Endothelial cell of umbilical vein (primary cell): Measurements from ENCODE around the gene CFLAR. TPM values are rescaled to one million over a fixed set of nuclear protein-coding genes. Genes with fewer than 3 reads are reported as not detected.
A peak's percentile ranks its signal among the peaks of the same experiment; 100 is the strongest.

Experiments used
- BruUV-seq: library from RNA; stranded (reverse); fragments of 400-500 nt; replicated peaks from 2 replicates; lab custom pipeline; 2021; lab: Mats Ljungman, UMichigan
- CTCF ChIA-PET: fragments of 300-600, 350-600 bp; sonication (Branson Sonifier 250); formaldehyde crosslinking; loops from one replicate; lab custom pipeline; 2021; ENCODE audit warnings: antibody characterized with exemption, inconsistent platforms; lab: Charles Lee
- POLR2A ChIA-PET: fragments of 300-600, 350-600 bp; sonication (Branson Sonifier 250); formaldehyde crosslinking; loops from one replicate; lab custom pipeline; 2021; ENCODE audit warnings: antibody characterized with exemption, inconsistent platforms; lab: Charles Lee
- DNase-seq: peaks from one replicate; pipeline ENCODE4 v3.0.0-alpha.2; 2011; ENCODE audit warnings: low read depth, low spot score
- FAIRE-seq: peaks from 2 replicates; lab custom pipeline; 2011; peaks lifted over from hg19 to GRCh38; lab: Jason Lieb, UNC
- H2AFZ ChIP-seq: 2 replicates; pipeline ENCODE4 v1.6.0; 2012; ENCODE audit warnings: low read depth, low read length, control low read depth, inconsistent platforms
- H3K27ac ChIP-seq: 2 replicates; pipeline ENCODE4 v1.5.1; 2011; ENCODE audit warnings: low read depth, mild to moderate bottlenecking, control low read depth, low read length, moderate library complexity; ENCODE audit not compliant: insufficient read depth
- H3K27me3 ChIP-seq, 2 experiments: 2 replicates each; pipeline versions ENCODE4 v1.6.0 to v1.6.1; 2011; ENCODE audit warnings: low read length in 2 of 2, mixed read lengths in 1 of 2; ENCODE audit not compliant: control insufficient read depth in 2 of 2, insufficient read depth in 2 of 2
- H3K36me3 ChIP-seq, 2 experiments: 2 replicates in 1 of 2; 3 replicates in 1 of 2; pipeline ENCODE4 v1.5.1; 2011; ENCODE audit warnings: low read length in 2 of 2, mild to moderate bottlenecking in 1 of 2, moderate library complexity in 1 of 2; ENCODE audit not compliant: control insufficient read depth in 2 of 2, insufficient read depth in 2 of 2; ENCODE audit errors: extremely low read depth in 1 of 2
- H3K4me1 ChIP-seq: 3 replicates; pipeline ENCODE4 v1.5.1; 2011; ENCODE audit warnings: mild to moderate bottlenecking, low read length; ENCODE audit not compliant: control insufficient read depth, insufficient read depth; ENCODE audit errors: extremely low read depth
- H3K4me2 ChIP-seq: 2 replicates; pipeline ENCODE4 v1.6.1; 2011; ENCODE audit warnings: low read length, control low read depth, mixed read lengths; ENCODE audit not compliant: insufficient read depth
- H3K4me3 ChIP-seq, 3 experiments: fragments of 200-600 bp in 1 of 3; sonication (generic), shearing (Covaris generic) in 1 of 3; replicated peaks in 1 of 3; 2 replicates each; pipeline ENCODE4 v1.5.1; 2011 to 2016; ENCODE audit warnings: control low read depth in 3 of 3, low read length in 3 of 3, mild to moderate bottlenecking in 2 of 3, inconsistent platforms in 1 of 3, low read depth in 1 of 3, moderate library complexity in 1 of 3; ENCODE audit not compliant: insufficient read depth in 1 of 3
- H3K79me2 ChIP-seq: 2 replicates; pipeline ENCODE4 v1.6.0; 2012; ENCODE audit warnings: low read length, inconsistent platforms; ENCODE audit not compliant: control insufficient read depth, insufficient read depth
- H3K9ac ChIP-seq: replicated peaks from 2 replicates; pipeline ENCODE3; 2011; ENCODE audit warnings: low read length, control low read depth; ENCODE audit not compliant: insufficient read depth; ENCODE audit errors: extremely low read depth
- H3K9me1 ChIP-seq: replicated peaks from 3 replicates; pipeline ENCODE4 v1.6.0; 2011; ENCODE audit warnings: mild to moderate bottlenecking, low read length; ENCODE audit not compliant: control insufficient read depth, insufficient read depth; ENCODE audit errors: extremely low read depth
- H3K9me3 ChIP-seq: replicated peaks from 2 replicates; pipeline ENCODE4 v1.5.1; 2012; ENCODE audit warnings: low read length, inconsistent platforms; ENCODE audit not compliant: control insufficient read depth, insufficient read depth
- H4K20me1 ChIP-seq: replicated peaks from 2 replicates; pipeline ENCODE3; 2011; ENCODE audit warnings: mild to moderate bottlenecking, low read length; ENCODE audit not compliant: control insufficient read depth, insufficient read depth; ENCODE audit errors: extremely low read depth
- EZH2 ChIP-seq: IDR thresholded peaks from 2 replicates; pipeline ENCODE4 v1.6.1; 2012; ENCODE audit warnings: borderline replicate concordance, low read depth, mild to moderate bottlenecking, moderate library complexity, low read length, inconsistent platforms; ENCODE audit not compliant: severe bottlenecking
- FOS ChIP-seq: IDR thresholded peaks from 2 replicates; pipeline ENCODE4 v1.6.1; 2011; ENCODE audit warnings: mild to moderate bottlenecking, low read length, moderate library complexity, borderline replicate concordance; ENCODE audit not compliant: insufficient read depth
- GATA2 ChIP-seq: IDR thresholded peaks from 2 replicates; pipeline ENCODE4 v1.7.0; 2011; ENCODE audit warnings: low read depth, mild to moderate bottlenecking, moderate library complexity, mixed read lengths, low read length; ENCODE audit not compliant: insufficient read length, insufficient read depth
- JUN ChIP-seq: IDR thresholded peaks from 2 replicates; pipeline ENCODE4 v1.6.1; 2011; ENCODE audit warnings: borderline replicate concordance, low read depth; ENCODE audit not compliant: insufficient read length, insufficient read depth
- MYC ChIP-seq: IDR thresholded peaks from one replicate; pipeline ENCODE4 v1.6.1; 2011; ENCODE audit warnings: mild to moderate bottlenecking, low read depth, low read length
- POLR2A ChIP-seq: IDR thresholded peaks from 2 replicates; pipeline ENCODE4 v1.6.1; 2012; ENCODE audit warnings: low read depth, mild to moderate bottlenecking, control low read depth, low read length
- POLR2AphosphoS5 ChIP-seq: IDR thresholded peaks from 2 replicates; pipeline ENCODE4 v1.6.1; 2012; ENCODE audit warnings: low read depth, mild to moderate bottlenecking, control low read depth, low read length, moderate library complexity; ENCODE audit not compliant: insufficient read depth
- dilution Hi-C: fragments of 300-500 bp; cut with MboI; formaldehyde crosslinking; loops from one replicate; pipeline ENCODE4 v1.15.0; 2019; ENCODE audit warnings: low sequenced_read_pairs; ENCODE audit not compliant: extremely low pct_ligation_motif_present
- intact Hi-C: fragments of 100-400 bp; cut with micrococcal nuclease; formaldehyde crosslinking; loops from one replicate; pipeline ENCODE4 v1.10.0; 2022
- polyA plus RNA-seq, 4 experiments: library from polyadenylated mRNA; depleted of rRNA in 3 of 4; stranded (reverse) in 3 of 4; unstranded in 1 of 4; fragments of >200 nt; gene quantifications; 2 replicates each; pipeline versions ENCODE4 v1.2.1 to v1.2.3, GENCODE V29; 2011 to 2012; ENCODE audit warnings: missing spikeins in 1 of 4
- total RNA-seq: library from RNA; stranded (reverse); gene quantifications from 2 replicates; pipeline ENCODE4 v1.2.3, GENCODE V29; 2021
- TF ChIP-seq, protein P1 (sequence below), 2 donors: IDR thresholded peaks; 1 replicate in 1 of 2; 2 replicates in 1 of 2; pipeline ENCODE4 v1.5.1; 2011; ENCODE audit warnings: low read length in 2 of 2, mild to moderate bottlenecking in 2 of 2, moderate library complexity in 2 of 2, control low read depth in 1 of 2, inconsistent platforms in 1 of 2, low read depth in 1 of 2; ENCODE audit not compliant: insufficient read depth in 1 of 2; ENCODE audit errors: extremely low read depth in 1 of 2
- TF ChIP-seq, protein P2 (sequence below): IDR thresholded peaks from 2 replicates; pipeline ENCODE4 v1.6.1; 2011; ENCODE audit not compliant: insufficient read depth, insufficient read length

The CFLAR gene
- total and polyA plus RNA-seq, 2 donors (not counting 3 experiments of a cell fraction or from before 2014, with no cell fraction given), result 104 to 260 TPM

DNA sequence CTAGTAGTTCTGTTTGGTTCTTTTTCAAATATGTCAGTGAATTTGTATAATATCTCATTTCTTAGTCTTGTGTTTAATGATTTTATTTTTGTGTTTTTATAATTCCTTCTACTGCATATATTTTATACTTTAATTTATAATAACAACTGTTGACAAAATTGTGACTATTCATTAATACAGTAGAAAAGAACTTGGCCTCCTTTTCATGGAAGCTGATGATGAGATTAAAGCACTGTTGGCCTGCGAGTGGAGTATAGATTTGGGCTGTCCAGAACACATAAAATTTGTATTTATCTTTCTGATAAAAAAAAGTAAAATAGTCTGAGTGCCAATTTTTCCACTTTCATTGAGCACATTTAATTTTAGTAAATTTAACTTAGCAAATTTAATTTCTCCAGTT, 12.1 kb downstream of the CFLAR start:
- FAIRE-seq, result no peak
- H3K27me3 ChIP-seq, result no peaks in the 10 kb centered on the region
- peaks cover 84% of the 10 kb centered on the region for H3K4me1 ChIP-seq
- TF ChIP-seq POLR2A (no peak), MYC (no peak), EZH2 (no peak), FOS (no peak), POLR2AphosphoS5 (no peak), JUN (no peak), GATA2 (no peak)
- TF ChIP-seq, protein P1, sequence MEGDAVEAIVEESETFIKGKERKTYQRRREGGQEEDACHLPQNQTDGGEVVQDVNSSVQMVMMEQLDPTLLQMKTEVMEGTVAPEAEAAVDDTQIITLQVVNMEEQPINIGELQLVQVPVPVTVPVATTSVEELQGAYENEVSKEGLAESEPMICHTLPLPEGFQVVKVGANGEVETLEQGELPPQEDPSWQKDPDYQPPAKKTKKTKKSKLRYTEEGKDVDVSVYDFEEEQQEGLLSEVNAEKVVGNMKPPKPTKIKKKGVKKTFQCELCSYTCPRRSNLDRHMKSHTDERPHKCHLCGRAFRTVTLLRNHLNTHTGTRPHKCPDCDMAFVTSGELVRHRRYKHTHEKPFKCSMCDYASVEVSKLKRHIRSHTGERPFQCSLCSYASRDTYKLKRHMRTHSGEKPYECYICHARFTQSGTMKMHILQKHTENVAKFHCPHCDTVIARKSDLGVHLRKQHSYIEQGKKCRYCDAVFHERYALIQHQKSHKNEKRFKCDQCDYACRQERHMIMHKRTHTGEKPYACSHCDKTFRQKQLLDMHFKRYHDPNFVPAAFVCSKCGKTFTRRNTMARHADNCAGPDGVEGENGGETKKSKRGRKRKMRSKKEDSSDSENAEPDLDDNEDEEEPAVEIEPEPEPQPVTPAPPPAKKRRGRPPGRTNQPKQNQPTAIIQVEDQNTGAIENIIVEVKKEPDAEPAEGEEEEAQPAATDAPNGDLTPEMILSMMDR (IDR thresholded peaks at IDR 0.05; ENCODE audit: extremely low read depth in 1 of 2, insufficient read depth in 1 of 2, low read depth in 1 of 2, low read length in 2 of 2), result no peak
- TF ChIP-seq, protein P2, sequence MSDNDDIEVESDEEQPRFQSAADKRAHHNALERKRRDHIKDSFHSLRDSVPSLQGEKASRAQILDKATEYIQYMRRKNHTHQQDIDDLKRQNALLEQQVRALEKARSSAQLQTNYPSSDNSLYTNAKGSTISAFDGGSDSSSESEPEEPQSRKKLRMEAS, result no peak
- peaks cover 0 to 3% of the 10 kb centered on the region in 2 experiments for H3K36me3 ChIP-seq
- no TSS peak for BruUV-seq
- no peaks in the 10 kb centered on the region for H3K9me1 ChIP-seq
- peaks cover 70% of the 10 kb centered on the region for H3K79me2 ChIP-seq
- H3K27ac ChIP-seq, result peak overlapping the region; percentile 99
- DNase-seq, result no peak
- dilution Hi-C loops, result no loop called here
- H2AFZ ChIP-seq, result no peak overlapping the region
- H3K4me2 ChIP-seq, result peak overlapping the region; percentile 85
- H4K20me1 ChIP-seq, result no peaks in the 10 kb centered on the region
- intact Hi-C loops, result no loop called here
- H3K9ac ChIP-seq, result peak overlapping the region; percentile 80
- ChIA-PET CTCF (interaction anchor here (0.7 to 1.3 kb wide), 2 partner anchors 10 to 23 kb away, joined by 3 to 6 read pairs; no protein-coding TSS in a partner anchor), POLR2A (interaction anchor here (0.7 to 0.9 kb wide), 2 partner anchors 10 to 30 kb away, joined by 3 to 4 read pairs; no protein-coding TSS in a partner anchor)
- H3K4me3 ChIP-seq, result peak overlapping the region in 1 of 3 experiments; percentile 54
- no peaks in the 10 kb centered on the region for H3K9me3 ChIP-seq
